ENCODE measurements around the gene LRRC38. TPM values are rescaled to one million over a fixed set of nuclear protein-coding genes. Genes with fewer than 3 reads are reported as not detected.
"Not testable (repeated sequence)": the region's sequence is repeated elsewhere in the genome, so short reads cannot be mapped to it uniquely, and the experiment has no call there.

The LRRC38 gene
- total and polyA plus RNA-seq, 5 donors from 2014 or later = not detected

- no peak overlapping the region for H3K27ac Mint-ChIP-seq
- Histone ChIP-seq H3K27me3 (ENCODE audit: control insufficient read depth, insufficient read depth, low read length) (no peaks in the 10 kb centered on the region), H3K27ac (ENCODE audit: insufficient read depth, low read length, poor library complexity, severe bottlenecking) (no peak overlapping the region), H3K4me1 (ENCODE audit: control insufficient read depth, insufficient read depth, low read length, poor library complexity, severe bottlenecking) (no peaks in the 10 kb centered on the region), H3K36me3 (ENCODE audit: control insufficient read depth, insufficient read depth, low read length) (no peaks in the 10 kb centered on the region), H3K9me3 (ENCODE audit: control insufficient read depth in 2 of 2, low read length in 2 of 2) (no peaks in the 10 kb centered on the region), H3K4me3 (ENCODE audit: low read depth, low read length) (no peak overlapping the region)
- no peaks in the 10 kb centered on the region for H3K4me1 Mint-ChIP-seq
- no peaks in the 10 kb centered on the region for H3K27me3 Mint-ChIP-seq
- H3K9me3 Mint-ChIP-seq = peaks cover 0 to 2% (median 0%) of the 10 kb centered on the region in 7 donors
- ATAC-seq (ENCODE audit: low read depth in 2 of 2) (no peak), DNase-seq (no peak)
- no peak overlapping the region for H3K4me3 Mint-ChIP-seq
- H3K36me3 Mint-ChIP-seq = no peaks in the 10 kb centered on the region
Observed at GRCh38 chr1:13451399-13451965, 62.3 kb downstream of the LRRC38 start.

GRCh38 chr1:13450204-13450603, 63.6 kb downstream of the LRRC38 start:
- H3K4me3 ChIP-seq (ENCODE audit: low read depth, low read length) = no peak overlapping the region
- DNase-seq = no peak

GRCh38 chr1:13443335-13443979, 70.3 kb downstream of the LRRC38 start:
- no peaks in the 10 kb centered on the region for H3K36me3 Mint-ChIP-seq
- ATAC-seq (ENCODE audit: low read depth in 2 of 2) (no peak), DNase-seq (no peak)
- H3K4me1 Mint-ChIP-seq = no peaks in the 10 kb centered on the region
- no peak overlapping the region for H3K4me3 Mint-ChIP-seq
- no peaks in the 10 kb centered on the region for H3K27me3 Mint-ChIP-seq
- H3K27me3 ChIP-seq (ENCODE audit: control insufficient read depth, insufficient read depth, low read length) = no peaks in the 10 kb centered on the region
- H3K36me3 ChIP-seq (ENCODE audit: control insufficient read depth, insufficient read depth, low read length) = no peaks in the 10 kb centered on the region
- no peaks in the 10 kb centered on the region for H3K9me3 Mint-ChIP-seq
- H3K27ac ChIP-seq (ENCODE audit: insufficient read depth, low read length, poor library complexity, severe bottlenecking) = no peak overlapping the region
- H3K9me3 ChIP-seq (ENCODE audit: control insufficient read depth in 2 of 2, low read length in 2 of 2) = no peaks in the 10 kb centered on the region
- no peaks in the 10 kb centered on the region for H3K4me1 ChIP-seq (ENCODE audit: control insufficient read depth, insufficient read depth, low read length, poor library complexity, severe bottlenecking)
- no peak overlapping the region for H3K4me3 ChIP-seq (ENCODE audit: low read depth, low read length)
- H3K27ac Mint-ChIP-seq = no peak overlapping the region

More at GRCh38 chr1:13450204-13450603, 63.6 kb downstream of the LRRC38 start:
- no peaks in the 10 kb centered on the region for H3K4me1 Mint-ChIP-seq
- no peak overlapping the region for H3K27ac ChIP-seq (ENCODE audit: insufficient read depth, low read length, poor library complexity, severe bottlenecking)
- peaks cover 0 to 1% (median 0%) of the 10 kb centered on the region in 7 donors for H3K9me3 Mint-ChIP-seq
- H3K4me1 ChIP-seq (ENCODE audit: control insufficient read depth, insufficient read depth, low read length, poor library complexity, severe bottlenecking) = no peaks in the 10 kb centered on the region
- no peaks in the 10 kb centered on the region for H3K36me3 ChIP-seq (ENCODE audit: control insufficient read depth, insufficient read depth, low read length)
- H3K4me3 Mint-ChIP-seq = no peak overlapping the region
- H3K27me3 ChIP-seq (ENCODE audit: control insufficient read depth, insufficient read depth, low read length) = no peaks in the 10 kb centered on the region
- no peaks in the 10 kb centered on the region for H3K36me3 Mint-ChIP-seq
- H3K27me3 Mint-ChIP-seq = no peaks in the 10 kb centered on the region
- no peaks in the 10 kb centered on the region for H3K9me3 ChIP-seq (ENCODE audit: control insufficient read depth in 2 of 2, low read length in 2 of 2)
- no peak overlapping the region for H3K27ac Mint-ChIP-seq
- no peak for ATAC-seq (ENCODE audit: low read depth in 2 of 2)

GRCh38 chr1:13439104-13439783, 74.6 kb downstream of the LRRC38 start:
- not testable (repeated sequence) for H3K27me3 Mint-ChIP-seq; H3K9me3 Mint-ChIP-seq; H3K27me3 ChIP-seq (ENCODE audit: control insufficient read depth, insufficient read depth, low read length); ATAC-seq (ENCODE audit: low read depth in 2 of 2); H3K4me3 ChIP-seq (ENCODE audit: low read depth, low read length); H3K4me1 Mint-ChIP-seq; H3K36me3 Mint-ChIP-seq; H3K4me3 Mint-ChIP-seq; H3K9me3 ChIP-seq (ENCODE audit: control insufficient read depth in 2 of 2, low read length in 2 of 2); H3K36me3 ChIP-seq (ENCODE audit: control insufficient read depth, insufficient read depth, low read length); H3K4me1 ChIP-seq (ENCODE audit: control insufficient read depth, insufficient read depth, low read length, poor library complexity, severe bottlenecking); H3K27ac ChIP-seq (ENCODE audit: insufficient read depth, low read length, poor library complexity, severe bottlenecking); DNase-seq; H3K27ac Mint-ChIP-seq

- H3K4me3 Mint-ChIP-seq = no peak overlapping the region
- H3K4me1 ChIP-seq (ENCODE audit: control insufficient read depth, insufficient read depth, low read length, poor library complexity, severe bottlenecking) = no peaks in the 10 kb centered on the region
- DNase-seq (no peak), ATAC-seq (ENCODE audit: low read depth in 2 of 2) (no peak)
- H3K27me3 Mint-ChIP-seq = no peaks in the 10 kb centered on the region
- no peaks in the 10 kb centered on the region for H3K36me3 ChIP-seq (ENCODE audit: control insufficient read depth, insufficient read depth, low read length)
- H3K4me3 ChIP-seq (ENCODE audit: low read depth, low read length) = no peak overlapping the region
- no peaks in the 10 kb centered on the region for H3K4me1 Mint-ChIP-seq
- peaks cover 0 to 5% (median 0%) of the 10 kb centered on the region in 7 donors for H3K9me3 Mint-ChIP-seq
- no peaks in the 10 kb centered on the region for H3K9me3 ChIP-seq (ENCODE audit: control insufficient read depth in 2 of 2, low read length in 2 of 2)
- H3K27ac Mint-ChIP-seq = no peak overlapping the region
- no peak overlapping the region for H3K27ac ChIP-seq (ENCODE audit: insufficient read depth, low read length, poor library complexity, severe bottlenecking)
- H3K36me3 Mint-ChIP-seq = no peaks in the 10 kb centered on the region
- H3K27me3 ChIP-seq (ENCODE audit: control insufficient read depth, insufficient read depth, low read length) = no peaks in the 10 kb centered on the region
Observed at GRCh38 chr1:13435458-13435857, 78.3 kb downstream of the LRRC38 start.

- not testable (repeated sequence) for H3K4me1 ChIP-seq (ENCODE audit: control insufficient read depth, insufficient read depth, low read length, poor library complexity, severe bottlenecking); H3K9me3 ChIP-seq (ENCODE audit: control insufficient read depth in 2 of 2, low read length in 2 of 2); H3K9me3 Mint-ChIP-seq; ATAC-seq (ENCODE audit: low read depth in 2 of 2); H3K4me3 ChIP-seq (ENCODE audit: low read depth, low read length); H3K4me3 Mint-ChIP-seq; H3K27ac Mint-ChIP-seq; H3K27me3 Mint-ChIP-seq; H3K27me3 ChIP-seq (ENCODE audit: control insufficient read depth, insufficient read depth, low read length); DNase-seq; H3K4me1 Mint-ChIP-seq; H3K36me3 ChIP-seq (ENCODE audit: control insufficient read depth, insufficient read depth, low read length); H3K27ac ChIP-seq (ENCODE audit: insufficient read depth, low read length, poor library complexity, severe bottlenecking); H3K36me3 Mint-ChIP-seq
Observed at GRCh38 chr1:13433694-13434358, 80.0 kb downstream of the LRRC38 start.

GRCh38 chr1:13432251-13432650, 81.6 kb downstream of the LRRC38 start:
- peaks cover 5% of the 10 kb centered on the region for H3K27me3 Mint-ChIP-seq
- DNase-seq = no peak
- H3K4me3 Mint-ChIP-seq = no peak overlapping the region
- Histone ChIP-seq H3K27ac (ENCODE audit: insufficient read depth, low read length, poor library complexity, severe bottlenecking) (no peak overlapping the region), H3K4me3 (ENCODE audit: low read depth, low read length) (no peak overlapping the region), H3K36me3 (ENCODE audit: control insufficient read depth, insufficient read depth, low read length) (no peaks in the 10 kb centered on the region), H3K9me3 (ENCODE audit: control insufficient read depth in 2 of 2, low read length in 2 of 2) (no peaks in the 10 kb centered on the region), H3K27me3 (ENCODE audit: control insufficient read depth, insufficient read depth, low read length) (no peaks in the 10 kb centered on the region), H3K4me1 (ENCODE audit: control insufficient read depth, insufficient read depth, low read length, poor library complexity, severe bottlenecking) (no peaks in the 10 kb centered on the region)
- H3K27ac Mint-ChIP-seq = no peak overlapping the region
- ATAC-seq (ENCODE audit: low read depth in 2 of 2) = no peak
- no peaks in the 10 kb centered on the region for H3K4me1 Mint-ChIP-seq
- H3K36me3 Mint-ChIP-seq = no peaks in the 10 kb centered on the region
- H3K9me3 Mint-ChIP-seq = peaks cover 0 to 5% (median 0%) of the 10 kb centered on the region in 7 donors
